ENCODE measurements around the gene OLIG1.

Gene OLIG1

GRCh38 chr21:33061233-33061632 lies 8.7 kb upstream of the OLIG1 start:
- Histone ChIP-seq H4K20me1 (ENCODE audit: control insufficient read depth, insufficient read depth, low read depth, low read length) (no peaks in the 10 kb centered on the region), H3K27ac (ENCODE audit: low read depth, low read length) (no peak overlapping the region), H3K4me1 (ENCODE audit: control insufficient read depth, low read length) (no peaks in the 10 kb centered on the region), H3F3A (ENCODE audit: control insufficient read depth, insufficient read depth) (no peaks in the 10 kb centered on the region), H3K9me3 (ENCODE audit: control insufficient read depth, insufficient read depth, low read length) (no peaks in the 10 kb centered on the region), H3K36me3 (ENCODE audit: control insufficient read depth, low read length) (no peaks in the 10 kb centered on the region), H3K9me2 (replicated peaks; ENCODE audit: control insufficient read depth, low read length) (no peaks in the 10 kb centered on the region), H3K27me3 (ENCODE audit: control insufficient read depth, low read length) (no peaks in the 10 kb centered on the region; the same call in 1 of the 2 replicates), H3K79me2 (ENCODE audit: control insufficient read depth, low read length) (no peaks in the 10 kb centered on the region), H3K4me2 (ENCODE audit: low read length) (no peak overlapping the region), H3K4me3 (ENCODE audit: low read length) (no peak overlapping the region)
- no peak for TF ChIP-seq EZH2phosphoT487 (IDR thresholded peaks at IDR 0.05; ENCODE audit: borderline replicate concordance, low read length)
- TF ChIP-seq, protein P1, sequence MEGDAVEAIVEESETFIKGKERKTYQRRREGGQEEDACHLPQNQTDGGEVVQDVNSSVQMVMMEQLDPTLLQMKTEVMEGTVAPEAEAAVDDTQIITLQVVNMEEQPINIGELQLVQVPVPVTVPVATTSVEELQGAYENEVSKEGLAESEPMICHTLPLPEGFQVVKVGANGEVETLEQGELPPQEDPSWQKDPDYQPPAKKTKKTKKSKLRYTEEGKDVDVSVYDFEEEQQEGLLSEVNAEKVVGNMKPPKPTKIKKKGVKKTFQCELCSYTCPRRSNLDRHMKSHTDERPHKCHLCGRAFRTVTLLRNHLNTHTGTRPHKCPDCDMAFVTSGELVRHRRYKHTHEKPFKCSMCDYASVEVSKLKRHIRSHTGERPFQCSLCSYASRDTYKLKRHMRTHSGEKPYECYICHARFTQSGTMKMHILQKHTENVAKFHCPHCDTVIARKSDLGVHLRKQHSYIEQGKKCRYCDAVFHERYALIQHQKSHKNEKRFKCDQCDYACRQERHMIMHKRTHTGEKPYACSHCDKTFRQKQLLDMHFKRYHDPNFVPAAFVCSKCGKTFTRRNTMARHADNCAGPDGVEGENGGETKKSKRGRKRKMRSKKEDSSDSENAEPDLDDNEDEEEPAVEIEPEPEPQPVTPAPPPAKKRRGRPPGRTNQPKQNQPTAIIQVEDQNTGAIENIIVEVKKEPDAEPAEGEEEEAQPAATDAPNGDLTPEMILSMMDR (IDR thresholded peaks at IDR 0.05; ENCODE audit: low read depth, low read length, poor library complexity, severe bottlenecking), result no peak

DNA sequence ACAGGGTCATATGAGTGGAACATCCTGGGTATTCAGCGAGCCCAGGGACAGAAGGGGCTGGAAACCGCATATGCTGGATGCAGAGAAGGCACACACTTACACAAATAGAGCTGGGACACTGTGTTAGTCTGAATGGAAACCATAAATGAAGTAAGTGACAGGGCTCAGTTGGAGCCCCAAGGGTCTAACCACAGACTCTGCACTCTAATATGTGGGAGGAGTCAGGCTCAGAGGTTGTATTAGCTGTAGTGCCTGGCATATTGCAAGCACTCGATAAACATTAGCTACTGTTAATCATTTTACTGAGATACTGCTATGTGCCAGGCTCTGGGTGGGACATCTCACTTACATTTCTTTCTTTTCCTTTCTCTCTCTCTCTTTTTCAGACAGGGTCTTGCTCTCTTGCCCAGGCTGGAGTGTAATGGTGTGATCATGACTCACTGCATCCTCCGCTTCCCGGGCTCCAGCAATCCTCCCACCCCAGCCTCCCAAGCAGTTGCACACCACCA lies 6.5 kb upstream of the OLIG1 start:
- Histone ChIP-seq H3K9me2 (replicated peaks; ENCODE audit: control insufficient read depth, low read length) (no peaks in the 10 kb centered on the region), H3K4me3 (ENCODE audit: low read length) (no peak overlapping the region), H3K36me3 (ENCODE audit: control insufficient read depth, low read length) (no peaks in the 10 kb centered on the region), H3K4me1 (ENCODE audit: control insufficient read depth, low read length) (peaks cover 5% of the 10 kb centered on the region; the same call in 1 of the 2 replicates), H3K4me2 (ENCODE audit: low read length) (no peak overlapping the region), H3K27me3 (ENCODE audit: control insufficient read depth, low read length) (peaks cover 2% of the 10 kb centered on the region; the same call in 1 of the 2 replicates), H3F3A (ENCODE audit: control insufficient read depth, insufficient read depth) (no peaks in the 10 kb centered on the region), H3K79me2 (ENCODE audit: control insufficient read depth, low read length) (no peaks in the 10 kb centered on the region), H4K20me1 (ENCODE audit: control insufficient read depth, insufficient read depth, low read depth, low read length) (no peaks in the 10 kb centered on the region), H3K27ac (ENCODE audit: low read depth, low read length) (no peak overlapping the region), H3K9me3 (ENCODE audit: control insufficient read depth, insufficient read depth, low read length) (no peaks in the 10 kb centered on the region)
- no peak for TF ChIP-seq EZH2phosphoT487 (IDR thresholded peaks at IDR 0.05; ENCODE audit: borderline replicate concordance, low read length)
- TF ChIP-seq, protein P1 (IDR thresholded peaks at IDR 0.05; ENCODE audit: low read depth, low read length, poor library complexity, severe bottlenecking), result no peak

- Histone ChIP-seq H3K9me2 (replicated peaks; ENCODE audit: control insufficient read depth, low read length) (no peaks in the 10 kb centered on the region), H3K79me2 (ENCODE audit: control insufficient read depth, low read length) (no peaks in the 10 kb centered on the region), H4K20me1 (ENCODE audit: control insufficient read depth, insufficient read depth, low read depth, low read length) (no peaks in the 10 kb centered on the region), H3K36me3 (ENCODE audit: control insufficient read depth, low read length) (no peaks in the 10 kb centered on the region), H3F3A (ENCODE audit: control insufficient read depth, insufficient read depth) (no peaks in the 10 kb centered on the region), H3K4me1 (ENCODE audit: control insufficient read depth, low read length) (peaks cover 5% of the 10 kb centered on the region; the same call in 1 of the 2 replicates), H3K27ac (ENCODE audit: low read depth, low read length) (no peak overlapping the region), H3K4me2 (ENCODE audit: low read length) (no peak overlapping the region), H3K9me3 (ENCODE audit: control insufficient read depth, insufficient read depth, low read length) (peaks cover 2% of the 10 kb centered on the region; the same call in 1 of the 2 replicates), H3K27me3 (ENCODE audit: control insufficient read depth, low read length) (peaks cover 3% of the 10 kb centered on the region; the same call in 1 of the 2 replicates), H3K4me3 (ENCODE audit: low read length) (no peak overlapping the region)
- no peak for TF ChIP-seq EZH2phosphoT487 (IDR thresholded peaks at IDR 0.05; ENCODE audit: borderline replicate concordance, low read length)
- TF ChIP-seq, protein P1 (IDR thresholded peaks at IDR 0.05; ENCODE audit: low read depth, low read length, poor library complexity, severe bottlenecking), result no peak
Measured at GRCh38 chr21:33063907-33064622, 5.9 kb upstream of the OLIG1 start.

All from DOHH2 (cell line).